Limb (tissue), 2 donors: ENCODE data around the gene PER3.

Experiments used
- DNase-seq, 2 donors: peaks; one replicate each; pipeline ENCODE4 v3.0.0-alpha.2; 2016; ENCODE audit errors: extremely low spot score in 2 of 2

The PER3 gene

GRCh38 chr1:7833035-7833434 lies 48.9 kb downstream of the PER3 start:
- no peak for DNase-seq

DNA sequence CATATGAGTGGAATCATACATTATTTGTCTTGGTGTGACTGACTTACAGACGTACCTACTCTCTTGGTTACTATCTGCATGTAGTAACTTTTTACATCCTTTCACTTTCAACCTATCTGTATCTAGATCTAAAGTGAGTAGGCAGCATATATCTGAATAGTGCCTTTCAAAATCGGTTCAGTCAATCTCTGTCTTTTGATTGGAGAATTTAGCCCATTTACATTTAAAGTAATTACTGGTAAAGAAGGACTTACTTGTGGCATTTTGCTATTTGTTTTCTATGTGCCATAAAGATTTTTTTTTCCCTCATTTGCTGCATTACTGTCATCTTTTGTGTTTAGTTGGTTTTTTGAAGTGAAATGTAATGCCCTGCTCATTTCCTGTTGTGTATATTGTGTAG lies 54.6 kb downstream of the PER3 start:
- no peak for DNase-seq

DNA sequence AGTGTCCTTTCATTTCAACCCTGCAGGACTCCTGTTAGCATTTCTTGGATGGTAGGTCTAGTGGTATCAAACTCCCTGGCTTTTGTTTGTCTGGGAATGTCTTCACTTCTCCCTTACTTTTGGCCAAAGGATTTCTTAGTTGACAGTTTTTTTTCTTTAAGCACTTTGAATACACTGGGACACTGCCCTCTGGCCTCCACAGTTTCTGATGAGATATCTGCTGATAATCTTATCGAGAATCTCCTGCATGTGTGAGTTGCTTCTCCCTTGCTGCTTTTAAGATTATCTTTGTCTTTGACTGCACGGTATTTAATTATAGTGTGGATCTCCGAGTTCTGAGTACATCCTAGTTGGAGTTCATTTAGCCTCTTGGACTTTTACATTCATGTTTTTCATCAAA lies 55.4 kb downstream of the PER3 start:
- DNase-seq, result no peak

- DNase-seq, result no peak
Measured at GRCh38 chr1:7842517-7842916, 58.4 kb downstream of the PER3 start.

DNA sequence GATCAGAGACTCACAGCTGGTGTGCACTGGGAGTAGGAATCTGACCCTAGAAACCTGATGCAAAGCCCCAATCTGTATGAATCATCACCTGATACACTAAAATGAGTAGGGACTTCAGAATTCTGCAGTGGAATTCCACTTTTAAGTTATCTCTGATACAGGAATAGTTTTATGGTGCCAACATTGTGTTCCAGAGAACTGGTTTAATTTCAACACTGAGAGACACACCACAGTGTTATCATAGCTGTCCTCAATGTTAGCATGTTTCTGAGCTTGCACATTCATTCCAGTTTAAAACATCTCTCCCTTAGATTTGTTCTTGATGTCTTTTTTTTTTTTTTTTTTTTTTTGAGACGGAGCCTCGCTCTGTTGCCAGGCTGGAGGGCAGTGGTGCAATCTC lies 61.7 kb downstream of the PER3 start:
- no peak for DNase-seq

DNA sequence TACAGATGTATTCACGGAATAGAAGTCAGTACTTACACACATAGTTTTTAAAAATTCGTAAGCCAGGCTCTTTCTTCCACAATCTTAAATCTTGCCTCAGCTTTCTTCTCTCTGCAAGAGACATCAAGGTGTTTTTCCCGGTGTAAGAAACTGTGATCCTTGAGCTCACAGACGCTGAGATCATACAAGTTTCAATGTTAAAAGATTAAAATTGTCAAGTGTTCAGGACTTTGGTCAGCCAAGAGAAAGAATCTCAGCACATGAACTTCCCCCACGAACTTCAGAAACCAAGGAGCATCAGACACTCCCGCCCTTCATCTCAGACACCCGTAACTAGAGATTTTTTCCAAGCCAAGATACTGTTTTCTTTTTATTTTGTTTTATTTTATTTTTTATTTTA lies 62.6 kb downstream of the PER3 start:
- DNase-seq, result no peak

- no peak for DNase-seq
Measured at GRCh38 chr1:7847599-7847998, 63.5 kb downstream of the PER3 start.

GRCh38 chr1:7850786-7851185 lies 66.7 kb downstream of the PER3 start:
- no peak for DNase-seq

DNA sequence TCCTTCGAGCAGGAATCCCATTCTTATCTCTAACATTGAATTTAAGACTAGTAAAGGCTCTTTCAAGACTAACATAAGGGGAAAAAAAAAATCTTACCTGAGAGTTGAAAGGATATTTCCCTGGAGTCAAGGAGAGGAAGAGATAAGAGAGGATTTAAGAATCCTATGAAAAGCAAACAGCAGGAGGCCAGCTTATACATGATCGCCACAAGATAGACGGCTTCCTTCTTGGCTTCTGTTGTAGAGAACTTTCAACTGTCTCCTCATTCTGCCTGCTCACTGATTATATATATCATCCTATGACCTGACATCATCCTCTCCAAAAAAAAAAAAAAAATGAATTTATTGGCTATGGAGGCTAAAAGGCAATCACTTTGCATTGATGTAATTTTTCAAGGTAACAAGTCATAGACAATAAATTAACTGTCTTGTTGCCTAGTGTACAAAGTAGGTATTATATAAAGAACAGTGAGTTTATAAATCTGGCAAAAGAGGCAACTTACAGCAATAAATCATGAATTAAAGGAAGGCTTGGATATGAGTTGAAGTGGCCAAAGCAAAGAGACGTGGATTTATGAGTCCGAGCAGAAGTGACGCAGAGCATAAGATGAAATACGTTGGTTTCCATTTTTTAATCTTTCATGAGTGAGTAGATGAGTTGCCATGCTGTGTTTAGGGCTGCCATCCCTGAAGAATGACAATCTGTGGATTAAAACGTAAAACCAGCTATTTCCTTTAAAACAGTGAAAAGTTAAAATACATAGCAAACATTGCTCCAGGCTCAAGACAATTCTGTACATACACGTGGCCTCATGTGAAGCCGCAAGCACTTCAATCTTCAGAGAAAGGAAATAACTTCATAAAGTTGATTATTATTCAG lies 69.0 kb downstream of the PER3 start, which contains the start of gene UTS2:
Gene UTS2 (minus strand): TSS at position 262 of the 880 bp plus-strand sequence. CDS start 62 bp downstream, at position 200.
- DNase-seq, result no peak

DNA sequence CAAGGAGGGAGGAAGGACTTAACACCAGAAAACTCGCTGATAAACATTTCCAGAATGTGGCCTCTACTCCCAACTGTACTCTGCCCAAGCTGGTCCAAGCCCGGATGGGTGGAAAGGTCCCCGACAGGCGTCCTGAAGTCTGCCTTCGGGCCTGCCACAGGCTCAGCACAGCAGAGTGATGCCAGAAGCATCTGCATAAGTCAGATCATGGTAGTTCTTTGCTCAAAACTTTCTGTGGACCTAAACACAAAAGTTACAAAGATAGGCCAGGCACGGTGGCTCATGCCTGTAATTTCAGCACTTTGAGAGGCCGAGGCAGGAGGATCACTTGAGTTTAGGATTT lies 69.6 kb downstream of the PER3 start:
- DNase-seq, result no peak

DNA sequence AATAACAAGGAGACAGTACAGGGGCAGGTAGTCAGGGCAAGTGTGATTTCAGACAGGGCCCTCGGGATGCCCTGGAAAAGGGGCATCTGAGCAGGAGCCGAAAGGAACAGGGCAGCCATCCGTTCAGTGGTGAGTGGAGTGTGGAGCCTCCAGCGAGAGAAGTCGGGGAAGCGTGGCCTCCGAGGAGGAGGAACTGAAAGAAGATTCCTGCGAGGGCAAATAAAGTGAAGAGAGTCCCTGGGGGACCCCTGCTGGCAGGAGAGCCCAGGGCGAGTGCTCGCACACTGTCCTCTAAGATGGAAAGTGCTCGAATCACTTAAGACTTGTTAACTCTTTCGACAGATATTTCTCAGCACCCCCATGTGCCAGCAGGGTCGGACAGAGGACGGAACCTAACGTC lies 72.3 kb downstream of the PER3 start:
- DNase-seq, result no peak

DNA sequence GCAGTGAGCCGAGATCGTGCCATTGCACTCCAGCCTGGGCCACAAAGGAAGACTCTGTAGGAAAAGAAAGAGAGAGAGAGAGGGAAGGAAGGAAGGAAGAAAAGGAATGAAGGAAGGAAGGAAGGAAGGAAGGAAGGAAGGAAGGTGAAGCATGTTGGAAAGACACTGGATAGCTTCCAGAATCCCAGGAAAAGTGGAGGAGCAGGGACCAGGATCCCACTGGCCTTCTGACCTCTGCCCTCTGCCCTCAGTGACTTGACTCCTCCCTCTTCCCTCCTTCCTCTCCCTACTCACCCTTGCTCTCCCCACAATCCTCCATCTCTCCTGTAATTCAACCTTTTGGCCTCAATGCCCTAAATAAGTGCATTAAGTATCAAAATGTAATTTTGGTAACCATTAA lies 72.9 kb downstream of the PER3 start:
- DNase-seq, result no peak

GRCh38 chr1:7857985-7858384 lies 73.9 kb downstream of the PER3 start:
- no peak for DNase-seq

GRCh38 chr1:7859406-7859805 lies 75.3 kb downstream of the PER3 start:
- DNase-seq, result no peak

DNA sequence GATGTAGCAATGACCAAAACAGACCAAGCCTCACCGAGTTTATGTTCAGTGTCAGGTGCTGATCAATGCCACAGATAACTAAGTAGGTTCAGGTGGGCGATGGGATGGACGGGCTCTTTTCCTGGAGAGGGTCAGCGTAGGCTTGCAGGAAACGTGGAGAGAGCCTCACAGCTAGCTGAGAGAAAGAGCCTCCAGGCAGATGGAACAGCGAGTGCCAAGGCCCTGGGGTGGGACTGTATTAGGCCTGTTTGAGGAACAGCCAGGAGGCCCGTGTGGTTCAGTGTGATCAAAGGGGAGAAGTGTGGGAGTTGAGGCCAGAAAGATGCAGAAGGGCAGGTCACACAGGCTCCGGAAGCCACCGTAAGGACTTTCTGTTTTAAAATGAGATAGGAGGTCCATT lies 76.0 kb downstream of the PER3 start:
- no peak for DNase-seq

- DNase-seq, result no peak
Measured at GRCh38 chr1:7861452-7861851, 77.4 kb downstream of the PER3 start.

- DNase-seq, result no peak
Measured at GRCh38 chr1:7862211-7863060, 78.3 kb downstream of the PER3 start.

DNA sequence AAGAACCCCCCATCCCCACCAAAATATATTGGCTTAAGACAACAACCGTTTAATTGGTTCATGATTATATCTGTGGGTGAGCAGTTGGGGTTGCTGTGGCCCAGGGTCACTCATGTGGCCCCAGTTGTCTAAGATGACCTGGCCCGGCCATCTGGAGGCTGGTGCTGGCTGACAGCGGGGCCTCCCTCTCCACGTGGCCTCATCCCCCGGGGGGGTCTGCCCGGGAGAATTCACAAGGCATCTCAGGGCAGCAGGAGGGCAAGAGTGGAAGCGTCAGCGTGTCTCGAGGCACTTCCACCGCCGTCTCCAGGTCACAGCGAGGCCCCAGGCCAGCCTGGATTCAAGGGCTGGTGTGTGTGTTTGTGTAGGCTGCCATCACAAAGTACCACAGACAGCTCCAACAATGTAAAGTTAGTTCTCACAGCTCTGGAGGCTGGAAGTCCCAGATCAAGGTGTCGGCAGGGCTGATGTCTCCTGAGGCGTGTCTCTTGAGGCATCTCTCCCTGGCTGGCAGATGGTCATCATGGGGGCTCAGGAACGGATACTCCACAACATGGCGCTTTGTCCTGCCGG lies 79.8 kb downstream of the PER3 start:
- no peak for DNase-seq

- no peak for DNase-seq
Measured at GRCh38 chr1:7865978-7866377, 81.9 kb downstream of the PER3 start.

DNA sequence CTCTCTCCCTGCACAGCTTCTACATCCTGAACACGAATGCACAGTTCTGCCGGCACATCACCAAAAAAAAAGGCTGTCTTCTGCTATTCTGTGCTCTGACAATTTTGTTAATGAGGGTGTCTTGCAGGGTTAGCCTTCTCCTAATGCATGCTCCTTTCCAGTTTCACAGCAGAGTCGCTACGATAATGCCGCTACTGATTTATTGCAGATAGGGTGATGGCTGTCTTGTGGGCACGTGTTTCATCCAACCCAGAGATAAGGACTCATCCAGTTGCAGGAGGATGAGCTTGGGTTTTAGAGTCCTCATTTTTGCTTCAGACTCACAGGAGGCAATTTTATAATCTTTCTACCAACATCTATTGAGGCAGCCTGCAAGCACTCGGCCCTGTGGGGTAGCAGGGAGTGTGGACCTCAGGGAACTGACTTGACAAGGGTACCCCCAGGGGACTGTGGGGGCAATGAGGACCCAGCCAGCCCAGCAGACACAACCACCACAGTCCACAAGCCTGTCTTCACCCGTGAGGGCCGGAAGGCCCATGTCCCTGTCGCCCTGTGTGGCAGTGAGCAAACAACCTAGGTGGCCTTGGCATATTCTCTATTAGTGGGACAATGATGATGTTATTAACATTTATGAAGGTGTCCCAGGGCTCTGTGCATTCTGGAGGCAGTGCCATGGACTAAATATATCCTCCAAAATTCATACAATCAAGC lies 84.1 kb downstream of the PER3 start:
- no peak for DNase-seq

DNA sequence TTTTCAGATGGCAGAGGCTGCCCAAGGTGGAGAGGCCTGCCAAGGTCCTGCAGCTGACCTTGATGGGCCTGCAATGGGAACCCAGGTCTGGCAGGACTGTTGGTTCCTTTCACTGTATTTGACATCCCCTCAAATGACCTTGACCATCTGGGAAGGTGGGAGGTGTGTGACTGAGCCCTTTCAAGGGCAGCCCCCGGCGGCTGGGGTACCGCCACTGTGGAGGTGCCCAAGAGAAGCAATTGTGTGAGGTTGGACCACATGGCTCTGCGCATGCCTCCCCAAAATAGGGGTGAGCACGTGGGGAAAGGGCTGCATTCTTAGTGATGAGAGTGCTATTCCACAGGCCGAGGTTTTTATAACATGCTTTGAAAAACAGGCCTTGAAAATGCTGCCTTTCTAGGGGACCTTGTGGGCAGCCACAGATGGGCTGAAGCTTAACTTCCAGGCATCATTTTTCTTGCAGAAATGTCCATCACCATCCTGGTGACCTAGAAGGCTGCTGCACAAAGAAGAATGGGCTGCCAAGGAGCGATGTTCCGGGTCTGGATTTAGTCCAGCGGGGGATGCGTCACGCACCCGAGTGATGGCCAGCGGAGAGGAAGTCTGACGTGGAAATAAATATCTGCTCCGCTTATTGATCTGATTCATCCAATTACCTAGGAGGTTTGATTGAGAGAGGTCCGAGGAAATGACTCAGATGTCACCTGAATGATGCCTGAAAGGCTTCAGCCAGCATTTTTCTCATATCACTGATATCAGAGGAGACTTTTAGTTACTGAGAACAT lies 85.2 kb downstream of the PER3 start:
- DNase-seq, result no peak
